B cell (primary cell): Measurements from ENCODE around the gene HLA-DMA. TPM values are rescaled to one million over a fixed set of nuclear protein-coding genes. Genes with fewer than 3 reads are reported as not detected.

Experiments
- ATAC-seq: fragments of 200-7000 bp; cut with Tn5 transposase; one replicate; pipeline ENCODE4 v1.10.0; 2021; ENCODE audit warnings: low read depth, mild to moderate bottlenecking, moderate number of reproducible peaks, moderate library complexity
- CTCF ChIA-PET: fragments of 350-600 bp; sonication (Branson Sonifier 250); formaldehyde crosslinking; loops from one replicate; lab custom pipeline; 2021; ENCODE audit warnings: antibody characterized with exemption, inconsistent platforms; lab: Charles Lee
- POLR2A ChIA-PET: fragments of 350-600 bp; sonication (Branson Sonifier 250); formaldehyde crosslinking; loops from one replicate; lab custom pipeline; 2021; ENCODE audit warnings: antibody characterized with exemption; lab: Charles Lee
- DNase-seq: peaks from one replicate; pipeline ENCODE4 v3.0.0; 2013
- H2AFZ ChIP-seq: 2 replicates; pipeline ENCODE4 v1.6.1; 2012; ENCODE audit warnings: mild to moderate bottlenecking, low read depth, low read length; ENCODE audit not compliant: insufficient read depth, poor library complexity, severe bottlenecking
- H3K27ac ChIP-seq, 2 donors: 1 replicate in 1 of 2; 2 replicates in 1 of 2; pipeline ENCODE4 v1.5.1; 2012 to 2013; ENCODE audit warnings: low read length in 2 of 2, mild to moderate bottlenecking in 2 of 2, moderate library complexity in 1 of 2
- H3K27me3 ChIP-seq, 4 experiments: fragments of 200-600 bp in 1 of 4; sonication (generic) in 1 of 4; replicated peaks in 1 of 4; 1 replicate in 2 of 4; 2 replicates in 2 of 4; pipeline versions ENCODE4 v1.6.1 to v1.7.0; 2013 to 2016; ENCODE audit warnings: low read length in 3 of 4, mild to moderate bottlenecking in 2 of 4, mixed read lengths in 1 of 4, moderate library complexity in 1 of 4; ENCODE audit not compliant: insufficient read depth in 4 of 4, control insufficient read depth in 3 of 4; ENCODE audit errors: control extremely low read depth in 1 of 4
- H3K36me3 ChIP-seq, 2 experiments: replicated peaks in 1 of 2; 1 replicate in 1 of 2; 2 replicates in 1 of 2; pipeline versions ENCODE4 v1.6.1 to v1.7.1; 2013; ENCODE audit warnings: low read length in 1 of 2; ENCODE audit not compliant: insufficient read depth in 2 of 2, control insufficient read depth in 1 of 2; ENCODE audit errors: control extremely low read depth in 1 of 2, extremely low read depth in 1 of 2
- H3K4me1 ChIP-seq, 2 donors: fragments of 200-600 bp in 1 of 2; sonication (generic) in 1 of 2; 1 replicate in 1 of 2; 2 replicates in 1 of 2; pipeline versions ENCODE4 v1.5.1 to v1.6.1; 2013 to 2017; ENCODE audit warnings: low read length in 2 of 2; ENCODE audit not compliant: control insufficient read depth in 2 of 2, insufficient read depth in 2 of 2
- H3K4me2 ChIP-seq: replicated peaks from 2 replicates; pipeline ENCODE3; 2012; ENCODE audit warnings: mild to moderate bottlenecking, low read depth, low read length; ENCODE audit not compliant: poor library complexity, severe bottlenecking
- H3K4me3 ChIP-seq, 5 experiments: fragments of 200-600 bp in 1 of 5; sonication (generic) in 1 of 5; 1 replicate in 3 of 5; 2 replicates in 2 of 5; pipeline versions ENCODE4 v1.5.1 to v1.7.0; 2011 to 2016; ENCODE audit warnings: low read length in 4 of 5, mild to moderate bottlenecking in 4 of 5, low read depth in 2 of 5, control low read depth in 1 of 5, moderate library complexity in 1 of 5; ENCODE audit not compliant: insufficient read depth in 1 of 5; ENCODE audit errors: control extremely low read depth in 1 of 5, extremely low read depth in 1 of 5
- H3K79me2 ChIP-seq: fragments of 200-600 bp; sonication (generic); one replicate; pipeline ENCODE4 v1.6.0; 2016; ENCODE audit warnings: low read length; ENCODE audit not compliant: control insufficient read depth, insufficient read depth
- H3K9ac ChIP-seq: fragments of 200-600 bp; sonication (generic); 2 replicates; pipeline ENCODE4 v1.6.1; 2017; ENCODE audit warnings: mild to moderate bottlenecking, low read length, moderate library complexity
- H3K9me3 ChIP-seq, 3 donors: one replicate each; pipeline versions ENCODE4 v1.6.1 to v1.7.1; 2013; ENCODE audit warnings: low read length in 2 of 3; ENCODE audit not compliant: control insufficient read depth in 2 of 3, insufficient read depth in 1 of 3; ENCODE audit errors: control extremely low read depth in 1 of 3
- H4K20me1 ChIP-seq: 2 replicates; pipeline ENCODE4 v1.6.0; 2012; ENCODE audit warnings: mild to moderate bottlenecking, low read length; ENCODE audit not compliant: insufficient read depth, control insufficient read depth, poor library complexity, severe bottlenecking
- H3K27ac Mint-ChIP-seq: one replicate; pipeline ENCODE4 v1.8.0; 2021; ENCODE audit warnings: mixed read lengths
- H3K27me3 Mint-ChIP-seq: one replicate; pipeline ENCODE4 v1.8.0; 2021; ENCODE audit warnings: mixed read lengths
- H3K4me1 Mint-ChIP-seq: one replicate; pipeline ENCODE4 v1.8.0; 2021; ENCODE audit warnings: mixed read lengths
- H3K4me3 Mint-ChIP-seq: one replicate; pipeline ENCODE4 v1.8.0; 2021; ENCODE audit warnings: mixed read lengths
- H3K9me3 Mint-ChIP-seq: one replicate; pipeline ENCODE4 v1.8.0; 2022; ENCODE audit warnings: mixed read lengths; ENCODE audit not compliant: insufficient read depth
- CTCF ChIP-seq: fragments of 200-600 bp; IDR thresholded peaks from one replicate; pipeline ENCODE4 v1.8.0; 2022; ENCODE audit warnings: antibody characterized with exemption, mild to moderate bottlenecking
- EZH2 ChIP-seq: IDR thresholded peaks from 2 replicates; pipeline ENCODE4 v1.6.1; 2012; ENCODE audit warnings: borderline replicate concordance, low read depth, mild to moderate bottlenecking, moderate library complexity, low read length; ENCODE audit not compliant: insufficient read depth, poor library complexity, severe bottlenecking
- intact Hi-C: fragments of 100-400 bp; cut with micrococcal nuclease; formaldehyde crosslinking; loops from one replicate; pipeline ENCODE4 v1.10.0; 2022
- polyA plus RNA-seq: library from polyadenylated mRNA; depleted of rRNA; stranded (reverse); fragments of >200 nt; gene quantifications from 2 replicates; pipeline ENCODE4 v1.2.3, GENCODE V29; 2012
- total RNA-seq, 2 donors: library from RNA; stranded (reverse); fragments of 120-200 nt in 1 of 2; gene quantifications; 1 replicate in 1 of 2; 2 replicates in 1 of 2; pipeline versions ENCODE4 v1.2.3 to v1.2.4, GENCODE V29; 2013 to 2022

Gene HLA-DMA
- total and polyA plus RNA-seq, 2 donors (not counting 1 experiment from before 2014, with no cell fraction given): 558 to 925 TPM

- no peak for TF ChIP-seq EZH2
- no peak for TF ChIP-seq CTCF
- CTCF ChIA-PET: interaction anchor here (1.2 to 5.3 kb wide), 9 partner anchors 9 to 82 kb away, joined by 3 to 24 read pairs (median 6); partner anchors contain the start of gene HLA-DMA
- Mint-ChIP-seq H3K27ac (no peak overlapping the region), H3K9me3 (no peaks in the 10 kb centered on the region), H3K4me3 (no peak overlapping the region), H3K27me3 (no peaks in the 10 kb centered on the region), H3K4me1 (peaks cover 12% of the 10 kb centered on the region)
- peaks cover 9 to 15% of the 10 kb centered on the region in 2 experiments for H3K36me3 ChIP-seq
- no peak overlapping the region for H3K27ac ChIP-seq
- H2AFZ ChIP-seq: no peak overlapping the region
- DNase-seq: no peak
- H3K27me3 ChIP-seq: no peaks in the 10 kb centered on the region
- POLR2A ChIA-PET: interaction anchor here (0.7 to 1.6 kb wide), 3 partner anchors 30 to 83 kb away, joined by 3 to 8 read pairs (median 3); no protein-coding TSS in a partner anchor
- no peaks in the 10 kb centered on the region for H4K20me1 ChIP-seq
- intact Hi-C loops: no loop called here
- H3K9me3 ChIP-seq: no peaks in the 10 kb centered on the region
- ATAC-seq: no peak
- no peak overlapping the region for H3K9ac ChIP-seq
- H3K79me2 ChIP-seq: peaks cover 46% of the 10 kb centered on the region
- H3K4me2 ChIP-seq: no peak overlapping the region
- H3K4me3 ChIP-seq: no peak overlapping the region
- peaks cover 0 to 6% of the 10 kb centered on the region in 2 donors for H3K4me1 ChIP-seq
Observed at GRCh38 chr6:32903952-32904351, 48.9 kb downstream of the HLA-DMA start.

Other genes with a start within 250 kb of the HLA-DMA start
- 171 and 173 TPM in 2 replicates for gene HLA-DQA2, start 211.7 kb downstream of the HLA-DMA start, total RNA-seq
- gene HLA-DQA2, start 211.7 kb downstream of the HLA-DMA start, polyA plus RNA-seq: 14.5 and 35.9 TPM in 2 replicates
- gene HLA-DQB2, start 189.6 kb downstream of the HLA-DMA start, total RNA-seq: 109 and 112 TPM in 2 replicates
- gene HLA-DQB2, start 189.6 kb downstream of the HLA-DMA start, polyA plus RNA-seq: 41.1 and 111 TPM in 2 replicates
- gene HLA-DOB, start 136.1 kb downstream of the HLA-DMA start, total RNA-seq: 109 TPM in 2 replicates
- gene HLA-DOB, start 136.1 kb downstream of the HLA-DMA start, polyA plus RNA-seq: 198 and 231 TPM in 2 replicates
- gene TAP2, start 114.4 kb downstream of the HLA-DMA start, total RNA-seq: 126 and 135 TPM in 2 replicates
- 66.1 and 81.2 TPM in 2 replicates for gene TAP2, start 114.4 kb downstream of the HLA-DMA start, polyA plus RNA-seq
- 127 and 129 TPM in 2 replicates for gene PSMB8, start 109.0 kb downstream of the HLA-DMA start, total RNA-seq
- 256 and 257 TPM in 2 replicates for gene PSMB8, start 109.0 kb downstream of the HLA-DMA start, polyA plus RNA-seq
- 126 and 131 TPM in 2 replicates for gene TAP1, start 99.4 kb downstream of the HLA-DMA start, total RNA-seq
- gene TAP1, start 99.4 kb downstream of the HLA-DMA start, polyA plus RNA-seq: 162 and 184 TPM in 2 replicates
- gene PSMB9, start 98.9 kb downstream of the HLA-DMA start, total RNA-seq: 174 and 181 TPM in 2 replicates
- gene PSMB9, start 98.9 kb downstream of the HLA-DMA start, polyA plus RNA-seq: 190 and 242 TPM in 2 replicates
- gene HLA-DMB, start 12.1 kb downstream of the HLA-DMA start, total RNA-seq: 587 and 593 TPM in 2 replicates
- 655 and 656 TPM in 2 replicates for gene HLA-DMB, start 12.1 kb downstream of the HLA-DMA start, polyA plus RNA-seq
- gene BRD2, start 15.5 kb upstream of the HLA-DMA start, total RNA-seq: 448 and 474 TPM in 2 replicates
- gene BRD2, start 15.5 kb upstream of the HLA-DMA start, polyA plus RNA-seq: 620 and 721 TPM in 2 replicates
- gene HLA-DOA, start 56.5 kb upstream of the HLA-DMA start, total RNA-seq: 209 TPM in 2 replicates
- gene HLA-DOA, start 56.5 kb upstream of the HLA-DMA start, polyA plus RNA-seq: 191 and 338 TPM in 2 replicates
- gene HLA-DPA1, start 120.6 kb upstream of the HLA-DMA start, total RNA-seq: 665 and 702 TPM in 2 replicates
- gene HLA-DPA1, start 120.6 kb upstream of the HLA-DMA start, polyA plus RNA-seq: 559 and 2,256 TPM in 2 replicates
- gene HLA-DPB1, start 122.9 kb upstream of the HLA-DMA start, total RNA-seq: 1,068 and 1,104 TPM in 2 replicates
- gene HLA-DPB1, start 122.9 kb upstream of the HLA-DMA start, polyA plus RNA-seq: 921 and 1,578 TPM in 2 replicates
- gene COL11A2, start 239.4 kb upstream of the HLA-DMA start, total RNA-seq: 0.39 and 0.66 TPM in 2 replicates
- gene COL11A2, start 239.4 kb upstream of the HLA-DMA start, polyA plus RNA-seq: 0.82 and 0.88 TPM in 2 replicates
- gene RXRB, start 247.6 kb upstream of the HLA-DMA start, total RNA-seq: 94.1 and 99.9 TPM in 2 replicates
- 82.3 and 88.3 TPM in 2 replicates for gene RXRB, start 247.6 kb upstream of the HLA-DMA start, polyA plus RNA-seq
- gene SLC39A7, start 247.8 kb upstream of the HLA-DMA start, total RNA-seq: 26.1 and 29.6 TPM in 2 replicates
- 18.7 and 22.2 TPM in 2 replicates for gene SLC39A7, start 247.8 kb upstream of the HLA-DMA start, polyA plus RNA-seq